Measurements from ENCODE around the gene OVAAL. TPM values are rescaled to one million over a fixed set of nuclear protein-coding genes. Genes with fewer than 3 reads are reported as not detected.

Gene OVAAL
- total RNA-seq: not detected

DNA sequence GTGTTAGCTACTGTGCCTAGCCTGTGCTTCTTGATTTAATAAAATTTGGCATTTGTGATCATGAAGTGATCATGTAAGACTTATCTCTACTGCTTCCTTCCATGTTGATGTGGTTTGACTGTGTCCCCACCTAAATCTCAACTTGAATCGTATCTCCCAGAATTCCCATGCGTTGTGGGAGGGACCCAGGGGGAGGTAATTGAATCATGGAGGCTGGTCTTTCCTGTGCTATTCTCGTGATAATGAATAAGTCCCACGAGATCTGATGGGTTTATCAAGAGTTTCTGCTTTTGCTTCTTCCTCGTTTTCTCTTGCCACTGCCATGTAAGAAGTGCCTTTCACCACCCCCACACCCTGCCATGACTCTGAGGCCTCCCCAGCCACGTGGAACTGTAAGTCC lies at the start of gene OVAAL:
TSS of gene OVAAL (plus strand) at position 301 of the 400 bp plus-strand sequence.
- POLR2A ChIA-PET: no interaction called here
- CTCF ChIA-PET: no interaction called here

DNA sequence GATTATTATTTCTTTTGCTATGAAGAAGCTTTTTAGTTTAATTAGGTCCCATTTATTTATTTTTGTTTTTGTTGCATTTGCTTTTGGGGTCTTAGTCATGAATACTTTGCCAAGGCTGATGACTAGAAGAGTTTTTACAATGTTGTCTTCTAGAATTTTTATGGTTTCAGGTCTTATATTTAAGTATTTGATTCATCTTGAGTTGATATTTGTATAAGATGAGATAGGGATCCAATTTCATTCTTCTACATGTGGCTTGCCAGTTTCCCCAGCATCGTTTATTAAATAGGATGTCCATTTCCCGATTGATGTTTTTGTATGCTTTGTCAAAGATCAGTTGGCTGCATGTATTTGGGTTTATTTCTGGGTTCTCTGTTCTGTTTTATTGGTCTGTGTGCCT lies 47.9 kb upstream of the OVAAL start:
- CTCF ChIA-PET: interaction anchor here (1.8 kb wide), 1 partner anchor 352 kb away, joined by 6 read pairs; no protein-coding TSS in a partner anchor
- POLR2A ChIA-PET: no interaction called here

DNA sequence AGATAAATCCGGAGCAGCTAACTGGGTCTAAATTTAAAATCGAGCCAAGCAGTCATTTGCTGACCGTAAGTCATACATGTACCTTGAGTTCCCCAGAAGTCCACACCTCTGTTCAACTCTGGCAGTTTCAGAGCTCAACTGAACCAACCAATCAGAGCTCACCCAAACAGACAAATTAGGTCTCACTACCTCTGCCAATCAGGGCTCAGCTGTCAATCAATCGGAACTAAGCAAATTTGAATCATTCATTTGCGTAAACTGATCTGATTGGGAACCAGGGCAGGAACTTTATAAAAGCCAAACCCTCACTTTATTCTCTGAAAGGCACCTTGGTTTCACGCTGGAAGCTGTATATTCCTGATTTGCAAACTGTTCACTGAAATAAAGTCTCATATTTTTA lies 45.2 kb upstream of the OVAAL start:
- ChIA-PET CTCF (interaction anchor here (0.6 to 1.0 kb wide), 3 partner anchors 21 to 670 kb away, joined by 3 read pairs; no protein-coding TSS in a partner anchor), POLR2A (no interaction called here)

DNA sequence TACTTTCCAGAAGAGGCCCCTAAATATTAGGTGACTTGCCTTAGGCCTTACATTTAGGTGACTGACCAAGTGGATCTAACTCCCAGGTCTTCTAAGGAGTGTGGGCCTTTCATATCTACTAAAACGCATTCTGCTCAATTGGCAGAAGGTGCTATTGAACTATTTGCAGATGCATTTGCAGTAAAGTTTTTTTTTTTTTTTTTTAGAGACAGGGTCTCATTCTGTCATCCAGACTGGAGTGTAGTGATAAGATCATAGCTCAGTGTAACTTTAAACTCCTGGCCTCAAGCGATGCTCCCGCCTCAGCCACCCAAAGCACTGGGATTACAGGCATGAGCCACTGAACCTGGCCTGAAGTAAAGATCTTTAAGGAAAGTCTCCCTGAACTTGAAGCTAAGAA lies 43.4 kb upstream of the OVAAL start:
- ChIA-PET CTCF (interaction anchor here (1.0 to 2.0 kb wide), 10 partner anchors 9 to 652 kb away, joined by 3 to 14 read pairs (median 4); partner anchors contain the start of gene ACBD6), POLR2A (interaction anchor here (0.7 kb wide), 1 partner anchor 12 kb away, joined by 6 read pairs; no protein-coding TSS in a partner anchor)

DNA sequence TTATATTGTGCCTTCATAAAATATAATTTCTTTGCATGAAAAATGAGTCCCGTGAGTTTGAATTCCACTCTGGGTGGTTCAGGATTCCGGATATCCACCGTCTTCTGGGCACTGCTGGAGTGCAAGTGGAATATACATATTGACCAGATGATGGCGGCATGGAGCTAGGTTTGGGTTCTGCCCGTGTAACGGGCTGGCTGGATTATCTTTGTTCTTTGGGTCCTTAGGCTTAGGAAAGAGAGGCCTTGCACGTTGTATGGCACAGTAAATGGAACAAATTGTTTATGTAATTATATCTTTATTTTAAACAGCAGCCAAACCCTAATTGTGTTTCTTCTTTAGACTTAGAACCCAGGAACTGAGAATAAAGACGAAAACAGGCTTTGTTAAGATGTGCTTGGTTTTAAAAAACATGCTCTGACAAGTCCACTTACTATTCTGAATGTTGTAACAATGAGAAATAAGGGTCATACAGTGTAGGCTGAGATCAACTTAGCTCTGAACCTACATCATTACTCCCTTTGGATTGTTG lies 42.8 kb upstream of the OVAAL start:
- POLR2A ChIA-PET: no interaction called here

DNA sequence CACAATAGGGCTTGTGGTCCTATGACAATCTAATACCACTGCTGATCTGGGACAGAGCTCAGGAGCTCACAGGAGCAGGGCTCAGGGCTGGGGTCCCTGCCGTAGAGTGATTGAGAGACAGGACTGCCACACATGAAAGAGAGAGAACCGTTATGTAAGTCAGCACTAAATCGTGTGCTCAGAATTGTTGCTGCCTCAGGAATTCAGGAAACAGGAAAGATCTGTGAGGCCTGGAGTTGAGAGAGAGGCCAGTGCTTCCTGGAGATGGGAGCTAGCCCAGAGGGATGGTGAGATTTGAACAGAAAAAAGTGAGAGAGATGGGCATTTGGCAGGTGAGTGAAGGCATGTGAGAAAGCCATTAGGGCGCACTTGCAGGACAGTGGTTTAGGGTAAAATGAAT lies 38.9 kb upstream of the OVAAL start:
- ChIA-PET CTCF (no interaction called here), POLR2A (no interaction called here)

More for the DNA sequence above, 42.8 kb upstream of the OVAAL start:
- CTCF ChIA-PET: interaction anchor here (0.6 to 2.0 kb wide), 12 partner anchors 10 to 652 kb away, joined by 3 to 14 read pairs (median 4); partner anchors contain the start of gene ACBD6

DNA sequence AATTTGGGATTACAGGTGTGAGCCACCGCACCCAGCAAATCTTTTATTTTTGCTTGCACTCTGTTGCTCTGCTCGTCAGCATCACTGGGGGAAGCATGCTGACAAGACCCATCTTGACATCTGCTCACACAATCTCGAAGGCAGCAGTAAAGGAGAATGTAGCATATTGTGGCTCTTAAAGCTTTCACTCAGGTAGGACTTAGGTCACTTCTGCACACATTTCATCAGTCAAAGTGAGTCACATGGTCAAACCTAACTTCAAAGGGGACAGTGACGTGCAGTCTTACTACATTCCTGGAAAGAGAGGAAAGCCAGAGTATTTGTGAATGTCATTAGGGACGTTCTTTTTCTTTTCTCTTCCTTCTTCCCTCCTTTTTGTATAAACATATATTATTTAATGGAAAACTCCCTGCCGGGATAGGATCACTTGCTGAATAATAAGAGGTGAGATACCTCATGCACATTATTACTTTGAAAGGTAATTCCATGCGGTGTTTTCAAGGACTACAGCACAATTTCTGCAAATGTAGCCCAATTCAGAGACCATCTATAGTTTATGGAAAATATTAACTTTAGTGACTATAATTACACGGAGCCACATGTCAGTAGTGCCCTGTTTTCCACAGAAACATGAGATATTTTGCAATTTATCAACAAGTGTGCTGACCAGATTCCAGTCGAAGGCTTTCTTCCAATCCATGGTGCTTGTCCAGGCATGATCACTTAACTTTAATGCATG lies 37.1 kb upstream of the OVAAL start:
- ChIA-PET CTCF (no interaction called here), POLR2A (no interaction called here)

DNA sequence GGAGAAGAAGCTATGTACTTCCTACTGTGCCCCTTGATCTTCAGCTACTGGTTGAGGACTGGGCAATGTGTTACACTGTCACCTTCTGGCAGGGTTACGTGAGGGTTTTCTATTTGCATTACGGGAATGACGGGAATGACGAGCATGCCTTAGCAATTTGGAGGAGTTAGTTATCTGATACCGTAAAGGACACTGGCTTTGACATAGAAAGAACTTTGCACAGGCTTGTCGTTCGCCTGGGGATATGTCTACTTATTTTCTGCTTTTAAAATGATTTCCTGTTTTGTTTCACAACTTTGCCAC lies 36.6 kb upstream of the OVAAL start:
- ChIA-PET POLR2A (no interaction called here), CTCF (no interaction called here)

DNA sequence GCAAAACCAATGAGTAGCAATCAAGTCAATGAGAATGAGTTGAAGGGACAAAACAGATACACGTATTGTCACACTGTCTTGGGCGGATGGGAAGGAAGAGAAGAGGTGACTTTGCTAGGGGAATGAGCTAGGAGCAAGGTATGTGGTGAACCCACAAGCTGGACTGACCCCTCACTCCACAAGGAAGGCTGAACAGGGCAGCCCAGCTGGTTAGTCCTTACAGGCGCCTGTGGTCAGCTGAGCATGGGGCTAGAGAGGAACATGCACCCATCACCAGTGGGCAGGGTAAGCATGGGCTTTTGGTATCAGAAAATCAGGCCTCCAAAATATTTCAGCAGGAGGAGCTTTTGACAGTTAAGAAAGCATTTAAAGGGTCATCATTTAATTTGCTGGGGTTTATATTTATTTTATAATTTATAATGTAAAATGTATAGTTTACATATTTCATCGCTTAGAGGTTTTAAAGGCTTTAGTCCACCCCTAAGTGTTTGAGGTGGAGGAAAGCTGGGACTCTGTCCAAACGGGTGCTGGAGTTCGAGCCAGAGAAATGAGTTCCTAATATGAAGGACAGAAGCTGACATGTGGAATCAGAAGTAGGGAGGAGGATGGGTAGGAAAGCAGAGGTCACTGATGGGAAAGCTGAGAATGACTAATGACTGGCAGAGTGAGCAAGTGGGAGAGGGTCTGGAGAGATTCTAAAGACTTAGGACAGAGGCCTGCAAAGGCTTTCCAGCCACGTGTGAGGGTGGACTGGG lies 34.4 kb upstream of the OVAAL start:
- ChIA-PET CTCF (no interaction called here), POLR2A (no interaction called here)

DNA sequence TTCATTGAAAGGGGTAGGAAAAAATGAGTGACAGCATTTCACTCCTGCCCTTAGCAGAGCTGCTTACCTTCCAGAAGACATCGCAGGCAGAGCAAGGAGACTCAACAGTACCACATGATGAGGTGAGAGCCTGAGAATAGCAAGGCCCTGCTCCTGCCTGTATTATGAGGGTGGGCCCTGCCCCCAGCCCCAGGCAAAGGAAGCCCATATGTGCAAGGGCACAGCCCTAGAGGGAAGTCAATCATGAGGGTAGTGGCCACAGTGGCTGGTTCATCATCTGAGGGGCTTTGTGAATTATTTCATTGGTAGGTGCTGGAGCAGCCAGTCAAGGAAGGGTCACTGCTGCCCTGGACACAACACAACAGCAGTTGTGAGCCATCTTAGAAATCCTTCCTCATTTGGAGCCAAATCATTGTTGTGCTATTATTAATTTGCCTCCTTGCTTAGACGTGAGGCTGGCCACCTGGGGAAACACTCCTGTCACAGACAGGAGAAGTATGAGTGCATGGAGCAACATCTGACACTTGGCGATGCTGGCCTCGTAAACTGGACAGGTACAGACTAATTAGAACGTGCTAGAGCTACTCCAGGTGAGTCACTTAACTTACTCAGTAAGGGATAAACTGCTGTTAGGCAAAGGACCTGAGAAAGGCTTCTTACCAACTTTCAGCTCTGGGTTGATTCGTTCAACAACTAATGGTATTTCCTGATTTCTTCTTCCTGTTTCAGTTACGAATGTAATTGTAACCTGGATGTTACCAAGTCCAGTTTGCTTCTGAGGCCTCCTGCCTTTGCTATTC lies 33.6 kb upstream of the OVAAL start:
- POLR2A ChIA-PET: no interaction called here
- CTCF ChIA-PET: no interaction called here

DNA sequence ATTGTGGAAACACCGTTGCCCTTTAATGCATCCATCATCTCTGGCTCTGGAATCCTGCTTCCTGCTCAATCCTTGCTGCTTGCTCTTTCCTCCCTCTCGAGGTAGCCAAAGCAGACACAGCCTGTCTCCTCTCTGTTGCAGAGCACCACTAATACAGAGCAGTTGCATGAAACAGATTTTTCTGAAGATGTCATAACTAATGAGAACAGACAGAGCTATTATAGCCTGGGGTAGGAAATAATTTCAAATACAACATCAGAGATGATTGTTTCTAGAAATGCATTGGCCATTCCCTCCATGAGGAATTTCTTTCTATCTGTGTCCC lies 33.1 kb upstream of the OVAAL start:
- ChIA-PET POLR2A (no interaction called here), CTCF (no interaction called here)

DNA sequence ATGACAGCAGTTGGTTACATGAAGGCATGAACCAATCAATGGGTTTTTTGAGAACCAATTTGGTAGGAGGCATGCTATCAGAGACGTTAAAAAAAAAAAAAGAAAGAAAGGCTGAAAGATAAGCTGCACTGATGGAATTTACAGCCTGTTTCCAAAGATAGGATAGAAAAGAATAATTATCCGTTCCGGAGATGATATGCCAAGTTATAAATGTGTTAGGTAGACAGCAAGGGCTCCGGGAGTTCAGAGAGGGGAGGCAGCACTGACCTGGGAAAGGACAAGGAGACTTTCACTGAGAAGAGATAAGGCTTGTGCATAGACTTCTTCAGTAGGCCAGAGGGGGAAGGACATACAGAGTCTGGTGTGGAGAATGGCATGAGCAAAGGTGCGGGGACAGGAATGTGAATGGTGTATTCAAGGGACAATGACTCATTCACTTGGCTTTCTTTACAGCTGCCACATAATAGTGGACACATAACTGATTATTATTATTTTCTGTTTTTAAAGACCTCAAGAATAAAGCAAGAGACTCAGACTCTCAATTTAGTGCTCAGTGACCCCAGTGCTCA lies 31.6 kb upstream of the OVAAL start:
- ChIA-PET CTCF (no interaction called here), POLR2A (no interaction called here)

DNA sequence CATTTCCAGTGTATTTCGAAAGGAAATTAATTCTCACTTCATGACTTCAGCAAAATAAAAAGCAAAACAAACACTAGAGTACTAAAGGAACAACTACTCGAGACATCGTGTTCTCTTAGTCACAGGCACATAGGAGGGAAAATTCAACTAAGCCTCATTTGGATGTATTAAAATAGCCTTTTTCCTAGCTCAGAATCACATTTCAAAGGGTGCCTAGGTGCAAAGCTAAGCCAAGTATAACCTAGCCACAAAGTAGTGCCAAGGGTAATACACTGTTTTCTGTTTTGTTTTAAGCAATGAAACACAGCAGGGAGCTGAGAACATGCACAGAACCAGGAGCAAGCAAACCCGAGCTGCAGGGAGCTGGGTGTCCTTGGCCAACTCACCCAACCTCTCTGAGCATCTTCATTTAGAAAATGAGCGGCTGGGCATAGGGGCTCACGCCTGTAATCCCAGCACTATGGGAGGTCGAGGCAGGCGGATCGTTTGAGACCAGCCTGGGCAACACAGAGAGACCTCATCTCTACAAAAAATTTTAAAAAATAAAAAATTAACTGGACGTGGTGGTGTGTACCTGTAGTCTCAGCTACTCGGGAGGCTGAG lies 29.8 kb upstream of the OVAAL start:
- CTCF ChIA-PET: interaction anchor here (0.8 to 1.1 kb wide), 2 partner anchors 13 to 26 kb away, joined by 3 to 4 read pairs; no protein-coding TSS in a partner anchor
- POLR2A ChIA-PET: no interaction called here

DNA sequence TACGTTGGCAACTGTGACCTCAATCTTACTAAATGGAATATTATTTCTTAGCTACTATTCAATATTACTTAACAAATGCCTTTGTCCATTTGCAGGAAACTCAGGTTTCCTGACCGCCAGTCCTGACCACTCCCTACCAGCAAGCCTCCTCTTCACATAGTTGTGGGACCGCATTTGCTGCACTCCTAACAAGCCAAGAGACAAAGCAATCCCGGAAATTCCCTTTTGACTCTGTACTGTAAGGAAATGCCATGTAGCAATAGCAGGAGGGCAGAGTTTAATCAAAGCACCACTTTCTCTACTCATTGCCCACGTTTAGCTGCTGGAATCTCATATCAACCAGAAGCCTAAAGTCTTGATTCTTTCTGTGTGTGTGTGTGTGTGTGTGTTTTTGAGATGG lies 28.3 kb upstream of the OVAAL start:
- CTCF ChIA-PET: interaction anchor here (1.3 kb wide), 1 partner anchor 332 kb away, joined by 5 read pairs; no protein-coding TSS in a partner anchor

DNA sequence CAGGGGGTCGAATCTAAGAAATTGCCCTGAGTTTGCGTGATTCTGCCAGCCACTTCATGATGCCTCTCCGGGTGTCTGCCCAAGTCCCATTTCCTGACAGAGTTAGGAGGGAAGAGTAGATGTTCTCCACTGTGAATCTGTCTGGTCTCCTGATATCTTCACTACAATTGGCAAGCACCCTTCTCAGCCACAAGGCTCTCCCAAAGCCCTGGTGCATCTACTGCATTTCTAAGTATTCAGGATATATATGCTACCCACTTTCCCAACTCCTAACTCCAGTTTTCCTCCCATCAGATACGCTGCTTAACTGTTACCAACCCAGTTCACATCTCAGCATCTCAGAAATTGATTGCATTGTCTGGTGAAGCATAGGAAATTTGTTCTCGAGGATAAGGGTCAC lies 25.9 kb upstream of the OVAAL start:
- ChIA-PET CTCF (interaction anchor here (3.5 kb wide), 1 partner anchor 332 kb away, joined by 10 read pairs; no protein-coding TSS in a partner anchor), POLR2A (no interaction called here)

More for the DNA sequence above, 28.3 kb upstream of the OVAAL start:
- POLR2A ChIA-PET: no interaction called here

DNA sequence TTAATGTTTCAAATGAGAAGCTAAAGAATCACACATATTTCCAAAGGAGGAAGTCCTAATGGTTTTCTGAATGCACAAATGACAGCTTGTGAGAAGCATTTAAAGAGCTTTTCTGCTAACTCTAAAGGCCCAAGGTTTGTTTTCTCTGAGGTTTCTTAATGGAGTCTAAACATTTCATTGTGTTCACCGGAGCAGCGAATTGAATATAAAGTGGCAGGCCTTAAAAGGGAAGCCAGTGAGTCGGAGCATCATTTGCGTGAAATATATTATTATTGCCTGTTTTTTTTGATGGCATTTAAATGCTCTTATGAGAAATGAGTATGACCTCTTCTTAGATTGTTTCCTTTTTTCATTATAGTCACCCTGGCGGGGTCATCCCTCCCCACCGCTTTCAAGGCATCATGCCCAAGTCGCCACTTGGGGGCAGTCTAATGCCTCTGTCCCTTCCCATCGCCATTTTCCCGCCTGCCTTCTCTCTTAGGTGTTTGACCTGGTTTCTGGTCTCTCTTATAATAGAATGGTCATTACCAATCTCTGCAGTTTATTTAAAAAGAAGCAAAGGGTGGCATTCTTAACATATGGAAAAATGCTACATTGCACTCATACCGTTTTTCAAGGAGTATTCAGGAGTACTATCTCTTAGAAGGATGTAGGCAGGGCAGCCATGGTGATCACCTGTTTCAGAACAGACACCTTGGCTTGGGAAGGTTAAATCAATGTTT lies 25.3 kb upstream of the OVAAL start:
- POLR2A ChIA-PET: no interaction called here
- CTCF ChIA-PET: interaction anchor here (1.2 to 3.5 kb wide), 3 partner anchors 20 to 331 kb away, joined by 3 to 10 read pairs (median 6); no protein-coding TSS in a partner anchor

DNA sequence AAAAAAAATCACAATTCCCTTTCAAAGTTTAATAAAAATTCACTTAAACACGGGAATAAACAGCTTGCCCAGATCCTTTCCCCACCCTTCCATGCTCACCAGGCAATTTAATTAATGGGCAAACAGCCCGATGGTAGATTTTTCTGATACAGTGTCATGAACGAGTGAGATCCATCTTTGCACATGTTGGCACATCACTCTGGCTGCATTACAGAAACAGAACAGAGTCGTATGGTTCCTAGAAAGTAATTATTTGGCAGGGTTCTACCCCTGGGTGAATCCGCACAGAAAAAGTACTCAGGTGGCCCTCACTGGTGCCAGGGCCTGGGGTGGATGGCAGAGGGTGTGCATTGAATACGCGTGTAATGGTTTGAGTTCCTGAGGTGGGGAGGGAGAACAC lies 24.6 kb upstream of the OVAAL start:
- CTCF ChIA-PET: interaction anchor here (1.2 to 3.5 kb wide), 3 partner anchors 20 to 330 kb away, joined by 3 to 10 read pairs (median 6); no protein-coding TSS in a partner anchor
- POLR2A ChIA-PET: no interaction called here

DNA sequence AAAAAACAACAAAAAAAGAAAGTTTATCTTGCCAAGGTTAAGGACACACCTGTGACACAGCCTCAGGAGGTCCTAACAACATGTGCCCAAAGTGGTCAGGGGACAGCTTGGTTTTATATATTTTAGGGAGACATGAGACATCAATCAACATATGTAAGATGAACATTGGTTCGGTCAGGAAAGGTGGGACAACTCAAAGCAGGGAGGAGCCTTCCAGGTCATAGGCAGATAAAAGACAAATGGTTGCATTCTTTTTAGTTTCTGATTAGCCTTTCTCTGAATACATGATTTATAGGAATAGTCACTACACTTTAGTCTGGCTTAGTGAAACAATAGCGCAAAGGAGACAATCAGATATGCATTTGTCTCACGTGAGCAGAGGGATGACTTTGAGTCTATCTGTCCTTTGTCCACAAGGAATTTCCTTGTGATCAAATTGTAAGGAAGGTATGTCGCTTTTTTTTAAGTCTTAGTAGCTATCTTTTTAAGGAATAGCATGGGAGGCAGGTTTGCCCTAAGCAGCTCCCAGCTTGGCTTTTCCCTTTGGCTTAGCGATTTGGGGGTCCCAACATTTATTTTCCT lies 23.3 kb upstream of the OVAAL start:
- CTCF ChIA-PET: interaction anchor here (3.5 kb wide), 1 partner anchor 329 kb away, joined by 10 read pairs; no protein-coding TSS in a partner anchor
- POLR2A ChIA-PET: no interaction called here
